SK-N-SH treated with all-trans-retinoic acid at 6 μM for 48 hours (cell line): ENCODE measurements around the gene KIAA1671.

Experiments used
- ATAC-seq: fragments of 200-7000 bp; cut with Tn5 transposase; 3 replicates; pipeline ENCODE4 v1.9.1; 2020; ENCODE audit warnings: mild to moderate bottlenecking, moderate library complexity
- ARNTL ChIP-seq: fragments of 450-650 bp; formaldehyde crosslinking; IDR thresholded peaks from 2 replicates; pipeline ENCODE4 v1.5.0; 2020; ENCODE audit warnings: low read depth, mild to moderate bottlenecking, moderate library complexity, borderline replicate concordance
- BACH2 ChIP-seq: fragments of 250-450 bp; sonication (Bioruptor Pico); IDR thresholded peaks from 2 replicates; pipeline ENCODE4 v1.9.0; 2021; ENCODE audit warnings: mild to moderate bottlenecking, borderline replicate concordance
- CSDC2 ChIP-seq: fragments of 250-450 bp; sonication (Bioruptor Pico); IDR thresholded peaks from 2 replicates; pipeline ENCODE4 v1.5.0; 2020; ENCODE audit warnings: mild to moderate bottlenecking, moderate library complexity
- GLIS3 ChIP-seq: fragments of 250-450 bp; sonication (Bioruptor Pico); IDR thresholded peaks from 2 replicates; pipeline ENCODE4 v1.5.0; 2020; ENCODE audit warnings: mild to moderate bottlenecking, moderate library complexity
- OSR1 ChIP-seq: fragments of 250-450 bp; sonication (Bioruptor Pico); IDR thresholded peaks from 2 replicates; pipeline ENCODE4 v1.8.0; 2022; ENCODE audit warnings: moderate library complexity, mild to moderate bottlenecking, inconsistent platforms
- PPARA ChIP-seq: fragments of 250-450 bp; sonication (Bioruptor Pico); IDR thresholded peaks from 2 replicates; pipeline ENCODE4 v1.5.0; 2020; ENCODE audit warnings: mild to moderate bottlenecking, borderline replicate concordance
- RARB ChIP-seq: fragments of 250-450 bp; sonication (Bioruptor Pico); IDR thresholded peaks from 2 replicates; pipeline ENCODE4 v1.8.0; 2021; ENCODE audit warnings: mild to moderate bottlenecking, moderate library complexity
- SNAI2 ChIP-seq: fragments of 250-450 bp; sonication (Bioruptor Pico); IDR thresholded peaks from 2 replicates; pipeline ENCODE4 v1.5.0; 2020; ENCODE audit warnings: mild to moderate bottlenecking, moderate library complexity
- TCF4 ChIP-seq: fragments of 250-450 bp; sonication (Bioruptor Pico); IDR thresholded peaks from 2 replicates; pipeline ENCODE4 v1.8.0; 2021; ENCODE audit warnings: mild to moderate bottlenecking, moderate library complexity, borderline replicate concordance
- TOX ChIP-seq: fragments of 250-450 bp; sonication (Bioruptor Pico); IDR thresholded peaks from 2 replicates; pipeline ENCODE4 v1.8.0; 2021; ENCODE audit warnings: mild to moderate bottlenecking, moderate library complexity, borderline replicate concordance
- ZC3H10 ChIP-seq: fragments of 250-450 bp; sonication (Bioruptor Pico); IDR thresholded peaks from 2 replicates; pipeline ENCODE4 v1.5.1; 2021; ENCODE audit warnings: mild to moderate bottlenecking, moderate library complexity
- ZFP30 ChIP-seq: fragments of 450-650 bp; formaldehyde crosslinking; IDR thresholded peaks from 2 replicates; pipeline ENCODE4 v1.5.0; 2022; ENCODE audit warnings: mild to moderate bottlenecking, moderate library complexity
- ZNF70 ChIP-seq: fragments of 450-650 bp; formaldehyde crosslinking; IDR thresholded peaks from 2 replicates; pipeline ENCODE4 v1.5.0; 2020; ENCODE audit warnings: mild to moderate bottlenecking, moderate library complexity
- ZNF8 ChIP-seq: fragments of 450-650 bp; formaldehyde crosslinking; IDR thresholded peaks from 2 replicates; pipeline ENCODE4 v1.5.0; 2020; ENCODE audit warnings: mild to moderate bottlenecking, moderate library complexity
- TF ChIP-seq, protein P1 (sequence below): fragments of 250-450 bp; sonication (Bioruptor Pico); IDR thresholded peaks from 2 replicates; pipeline ENCODE4 v1.5.0; 2020; ENCODE audit warnings: mild to moderate bottlenecking, moderate library complexity
- TF ChIP-seq, protein P2 (sequence below): fragments of 250-450 bp; sonication (Bioruptor Pico); IDR thresholded peaks from 2 replicates; pipeline ENCODE4 v1.5.1; 2021; ENCODE audit warnings: mild to moderate bottlenecking, moderate library complexity
- TF ChIP-seq, protein P3 (sequence below): fragments of 250-450 bp; sonication (Bioruptor Pico); IDR thresholded peaks from 2 replicates; pipeline ENCODE4 v1.5.1; 2020; ENCODE audit warnings: low read depth, mild to moderate bottlenecking, moderate library complexity
- TF ChIP-seq, protein P4 (sequence below): fragments of 250-450 bp; sonication (Bioruptor Pico); IDR thresholded peaks from 2 replicates; pipeline ENCODE4 v1.8.0; 2021; ENCODE audit warnings: low read depth, mild to moderate bottlenecking, moderate library complexity, borderline replicate concordance

Gene KIAA1671

DNA sequence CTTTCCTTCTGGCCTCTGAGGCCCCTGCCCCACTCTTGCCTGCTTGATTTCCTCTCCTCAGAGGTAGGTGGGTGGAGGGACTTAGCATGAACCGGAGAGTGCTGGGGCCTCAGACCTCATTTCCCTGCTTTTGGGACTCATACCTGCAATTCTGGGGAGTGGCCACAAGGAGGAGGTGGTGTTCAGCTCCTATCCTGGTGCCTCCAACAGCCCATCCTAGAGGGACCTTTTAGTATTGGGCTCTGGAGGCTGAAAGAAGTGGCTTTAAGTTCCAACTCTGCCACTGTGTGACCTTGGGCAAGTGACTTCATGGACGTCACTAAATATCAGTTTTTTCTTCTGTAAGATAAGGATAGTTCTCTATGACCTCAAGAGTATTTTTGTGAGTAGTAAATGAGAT lies 98.6 kb downstream of the KIAA1671 start:
- no peak for ATAC-seq
- no peak for TF ChIP-seq ZC3H10
- TF ChIP-seq SNAI2, result no peak
- TF ChIP-seq, protein P1, sequence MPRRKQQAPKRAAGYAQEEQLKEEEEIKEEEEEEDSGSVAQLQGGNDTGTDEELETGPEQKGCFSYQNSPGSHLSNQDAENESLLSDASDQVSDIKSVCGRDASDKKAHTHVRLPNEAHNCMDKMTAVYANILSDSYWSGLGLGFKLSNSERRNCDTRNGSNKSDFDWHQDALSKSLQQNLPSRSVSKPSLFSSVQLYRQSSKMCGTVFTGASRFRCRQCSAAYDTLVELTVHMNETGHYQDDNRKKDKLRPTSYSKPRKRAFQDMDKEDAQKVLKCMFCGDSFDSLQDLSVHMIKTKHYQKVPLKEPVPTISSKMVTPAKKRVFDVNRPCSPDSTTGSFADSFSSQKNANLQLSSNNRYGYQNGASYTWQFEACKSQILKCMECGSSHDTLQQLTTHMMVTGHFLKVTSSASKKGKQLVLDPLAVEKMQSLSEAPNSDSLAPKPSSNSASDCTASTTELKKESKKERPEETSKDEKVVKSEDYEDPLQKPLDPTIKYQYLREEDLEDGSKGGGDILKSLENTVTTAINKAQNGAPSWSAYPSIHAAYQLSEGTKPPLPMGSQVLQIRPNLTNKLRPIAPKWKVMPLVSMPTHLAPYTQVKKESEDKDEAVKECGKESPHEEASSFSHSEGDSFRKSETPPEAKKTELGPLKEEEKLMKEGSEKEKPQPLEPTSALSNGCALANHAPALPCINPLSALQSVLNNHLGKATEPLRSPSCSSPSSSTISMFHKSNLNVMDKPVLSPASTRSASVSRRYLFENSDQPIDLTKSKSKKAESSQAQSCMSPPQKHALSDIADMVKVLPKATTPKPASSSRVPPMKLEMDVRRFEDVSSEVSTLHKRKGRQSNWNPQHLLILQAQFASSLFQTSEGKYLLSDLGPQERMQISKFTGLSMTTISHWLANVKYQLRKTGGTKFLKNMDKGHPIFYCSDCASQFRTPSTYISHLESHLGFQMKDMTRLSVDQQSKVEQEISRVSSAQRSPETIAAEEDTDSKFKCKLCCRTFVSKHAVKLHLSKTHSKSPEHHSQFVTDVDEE (CRISPR knock-in tag), result no peak
- TF ChIP-seq BACH2 (CRISPR knock-in tag), result no peak

DNA sequence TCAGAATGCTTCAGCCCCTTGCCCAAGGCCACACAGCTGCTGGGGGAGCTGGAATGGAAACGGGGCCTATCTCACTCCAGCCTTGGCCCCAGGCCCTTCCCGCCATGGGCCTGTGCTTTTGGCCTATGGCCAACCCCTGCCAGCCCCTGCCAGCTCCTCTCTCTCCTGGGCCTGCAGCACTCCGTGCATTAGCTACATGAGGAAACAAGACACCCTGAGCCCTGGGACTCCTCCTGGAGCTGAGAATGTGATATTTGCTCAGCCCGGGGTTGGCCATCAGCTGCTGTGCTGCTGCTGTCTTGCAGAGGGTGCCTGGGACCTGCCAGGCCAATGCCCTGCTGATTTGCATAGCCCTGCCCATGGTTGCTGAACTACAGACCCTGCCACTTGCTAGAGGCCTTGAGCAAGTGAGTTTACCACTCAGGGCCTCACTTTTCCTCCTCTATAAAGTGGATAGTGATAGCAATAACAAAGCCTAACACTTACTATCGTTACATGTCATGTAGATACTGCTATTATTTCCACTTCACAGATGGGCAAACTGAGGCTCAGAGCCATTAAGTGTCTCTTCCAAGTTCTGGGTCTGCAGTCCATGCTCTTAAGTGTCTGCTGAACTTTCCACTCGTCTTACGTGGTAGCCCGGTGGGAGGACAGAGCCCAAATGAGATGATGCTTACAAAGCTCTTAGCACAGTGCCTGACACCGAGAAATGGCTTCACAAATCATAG lies 99.6 kb downstream of the KIAA1671 start:
- TF ChIP-seq OSR1 (CRISPR knock-in tag) (no peak), PPARA (CRISPR knock-in tag) (no peak), TCF4 (no peak), ZFP30 (no peak), ZNF70 (CRISPR knock-in tag) (no peak), ZNF8 (CRISPR knock-in tag) (no peak), CSDC2 (CRISPR knock-in tag) (no peak)
- TF ChIP-seq, protein P1 (CRISPR knock-in tag), result no peak
- TF ChIP-seq, protein P2, sequence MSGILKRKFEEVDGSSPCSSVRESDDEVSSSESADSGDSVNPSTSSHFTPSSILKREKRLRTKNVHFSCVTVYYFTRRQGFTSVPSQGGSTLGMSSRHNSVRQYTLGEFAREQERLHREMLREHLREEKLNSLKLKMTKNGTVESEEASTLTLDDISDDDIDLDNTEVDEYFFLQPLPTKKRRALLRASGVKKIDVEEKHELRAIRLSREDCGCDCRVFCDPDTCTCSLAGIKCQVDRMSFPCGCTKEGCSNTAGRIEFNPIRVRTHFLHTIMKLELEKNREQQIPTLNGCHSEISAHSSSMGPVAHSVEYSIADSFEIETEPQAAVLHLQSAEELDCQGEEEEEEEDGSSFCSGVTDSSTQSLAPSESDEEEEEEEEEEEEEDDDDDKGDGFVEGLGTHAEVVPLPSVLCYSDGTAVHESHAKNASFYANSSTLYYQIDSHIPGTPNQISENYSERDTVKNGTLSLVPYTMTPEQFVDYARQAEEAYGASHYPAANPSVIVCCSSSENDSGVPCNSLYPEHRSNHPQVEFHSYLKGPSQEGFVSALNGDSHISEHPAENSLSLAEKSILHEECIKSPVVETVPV, result no peak
- TF ChIP-seq, protein P3, sequence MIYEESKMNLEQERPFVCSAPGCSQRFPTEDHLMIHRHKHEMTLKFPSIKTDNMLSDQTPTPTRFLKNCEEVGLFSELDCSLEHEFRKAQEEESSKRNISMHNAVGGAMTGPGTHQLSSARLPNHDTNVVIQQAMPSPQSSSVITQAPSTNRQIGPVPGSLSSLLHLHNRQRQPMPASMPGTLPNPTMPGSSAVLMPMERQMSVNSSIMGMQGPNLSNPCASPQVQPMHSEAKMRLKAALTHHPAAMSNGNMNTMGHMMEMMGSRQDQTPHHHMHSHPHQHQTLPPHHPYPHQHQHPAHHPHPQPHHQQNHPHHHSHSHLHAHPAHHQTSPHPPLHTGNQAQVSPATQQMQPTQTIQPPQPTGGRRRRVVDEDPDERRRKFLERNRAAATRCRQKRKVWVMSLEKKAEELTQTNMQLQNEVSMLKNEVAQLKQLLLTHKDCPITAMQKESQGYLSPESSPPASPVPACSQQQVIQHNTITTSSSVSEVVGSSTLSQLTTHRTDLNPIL (CRISPR knock-in tag), result no peak
- ATAC-seq, result peak; percentile 87

DNA sequence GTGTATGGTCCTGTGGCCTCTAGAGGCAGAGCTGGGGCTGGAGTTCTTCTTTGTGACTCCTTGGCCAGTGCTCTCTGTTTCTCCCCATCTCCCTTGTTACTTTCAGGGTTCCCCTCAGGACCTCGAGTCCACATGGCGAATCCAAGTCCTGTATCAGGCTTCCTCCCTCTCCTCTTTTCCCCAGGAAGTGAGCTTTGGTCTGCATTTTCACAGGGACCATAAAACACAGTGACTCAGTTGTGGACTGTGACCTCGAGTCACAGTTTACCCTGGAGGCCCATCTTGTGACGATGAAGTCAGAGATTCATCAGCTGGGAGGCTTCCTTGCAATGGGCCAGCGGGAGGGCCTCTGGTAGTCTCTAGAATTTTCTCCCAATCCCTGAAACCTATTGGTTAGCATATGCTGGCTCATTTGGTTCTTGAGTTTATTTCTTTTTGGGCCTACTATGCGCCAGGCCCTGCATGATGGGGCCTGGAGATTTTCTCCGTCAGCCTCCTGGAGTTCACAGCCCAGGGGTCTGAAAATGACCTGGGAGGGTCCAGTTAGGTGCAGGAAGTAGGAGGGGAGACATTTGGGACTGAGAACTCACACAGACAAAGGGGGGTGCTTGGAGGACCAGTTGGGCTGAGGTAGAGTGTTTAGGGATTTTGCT lies 100.8 kb downstream of the KIAA1671 start:
- no peak for ATAC-seq
- no peak for TF ChIP-seq ARNTL (CRISPR knock-in tag)
- TF ChIP-seq, protein P4, sequence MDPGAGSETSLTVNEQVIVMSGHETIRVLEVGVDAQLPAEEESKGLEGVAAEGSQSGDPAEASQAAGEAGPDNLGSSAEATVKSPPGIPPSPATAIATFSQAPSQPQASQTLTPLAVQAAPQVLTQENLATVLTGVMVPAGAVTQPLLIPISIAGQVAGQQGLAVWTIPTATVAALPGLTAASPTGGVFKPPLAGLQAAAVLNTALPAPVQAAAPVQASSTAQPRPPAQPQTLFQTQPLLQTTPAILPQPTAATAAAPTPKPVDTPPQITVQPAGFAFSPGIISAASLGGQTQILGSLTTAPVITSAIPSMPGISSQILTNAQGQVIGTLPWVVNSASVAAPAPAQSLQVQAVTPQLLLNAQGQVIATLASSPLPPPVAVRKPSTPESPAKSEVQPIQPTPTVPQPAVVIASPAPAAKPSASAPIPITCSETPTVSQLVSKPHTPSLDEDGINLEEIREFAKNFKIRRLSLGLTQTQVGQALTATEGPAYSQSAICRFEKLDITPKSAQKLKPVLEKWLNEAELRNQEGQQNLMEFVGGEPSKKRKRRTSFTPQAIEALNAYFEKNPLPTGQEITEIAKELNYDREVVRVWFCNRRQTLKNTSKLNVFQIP (CRISPR knock-in tag), result no peak
- no peak for TF ChIP-seq CSDC2 (CRISPR knock-in tag)
- TF ChIP-seq, protein P3 (CRISPR knock-in tag), result no peak
- no peak for TF ChIP-seq GLIS3 (CRISPR knock-in tag)
- TF ChIP-seq OSR1 (CRISPR knock-in tag), result no peak
- TF ChIP-seq TOX (CRISPR knock-in tag), result no peak
- no peak for TF ChIP-seq RARB
- no peak for TF ChIP-seq SNAI2
